Adipocyte (in vitro differentiated cells): ENCODE data around the gene PYGO2.

Experiments
- DNase-seq: peaks from one replicate; pipeline ENCODE4 v3.0.0-alpha.2; 2015; ENCODE audit warnings: low read depth
- H3K27me3 ChIP-seq: replicated peaks from 2 replicates; pipeline ENCODE4 v1.7.0; 2013; ENCODE audit warnings: mild to moderate bottlenecking, low read length, moderate library complexity; ENCODE audit not compliant: control insufficient read depth, insufficient read depth
- H3K36me3 ChIP-seq: 2 replicates; pipeline ENCODE4 v1.7.0; 2013; ENCODE audit warnings: low read length, mild to moderate bottlenecking, moderate library complexity; ENCODE audit not compliant: control insufficient read depth, insufficient read depth, severe bottlenecking
- H3K4me1 ChIP-seq: 2 replicates; pipeline ENCODE4 v1.7.0; 2013; ENCODE audit warnings: mild to moderate bottlenecking, low read length, moderate library complexity; ENCODE audit not compliant: control insufficient read depth, insufficient read depth
- H3K4me3 ChIP-seq: 2 replicates; pipeline ENCODE4 v1.7.0; 2013; ENCODE audit warnings: mild to moderate bottlenecking, low read length, moderate library complexity
- H3K9ac ChIP-seq: 2 replicates; pipeline ENCODE4 v1.7.0; 2013; ENCODE audit warnings: mild to moderate bottlenecking, low read length, moderate library complexity
- H3K9me3 ChIP-seq: 2 replicates; pipeline ENCODE4 v1.7.0; 2013; ENCODE audit warnings: mild to moderate bottlenecking, low read length, moderate library complexity; ENCODE audit not compliant: control insufficient read depth

PYGO2 gene

GRCh38 chr1:154974102-154974807, 12.7 kb upstream of the PYGO2 start, which contains the start of gene CKS1B:
Gene CKS1B (plus strand): TSS chr1:154974681. CDS start chr1:154974746, 65 bp downstream.
- Histone ChIP-seq H3K36me3 (peaks cover 8% of the 10 kb centered on the region), H3K9me3 (no peaks in the 10 kb centered on the region), H3K4me3 (peak within 1 kb of the TSS; percentile 90), H3K4me1 (peaks cover 41% of the 10 kb centered on the region), H3K9ac (peak within 1 kb of the TSS; percentile 97), H3K27me3 (no peaks in the 10 kb centered on the region)
- DNase-seq = peak; percentile 100

GRCh38 chr1:154973344-154974101, 11.9 kb upstream of the PYGO2 start:
- Histone ChIP-seq H3K27me3 (no peaks in the 10 kb centered on the region), H3K4me1 (peaks cover 49% of the 10 kb centered on the region), H3K4me3 (peak overlapping the region; percentile 90), H3K9me3 (no peaks in the 10 kb centered on the region), H3K9ac (peak overlapping the region; percentile 97), H3K36me3 (peaks cover 5% of the 10 kb centered on the region)
- DNase-seq = peak; percentile 98

DNA sequence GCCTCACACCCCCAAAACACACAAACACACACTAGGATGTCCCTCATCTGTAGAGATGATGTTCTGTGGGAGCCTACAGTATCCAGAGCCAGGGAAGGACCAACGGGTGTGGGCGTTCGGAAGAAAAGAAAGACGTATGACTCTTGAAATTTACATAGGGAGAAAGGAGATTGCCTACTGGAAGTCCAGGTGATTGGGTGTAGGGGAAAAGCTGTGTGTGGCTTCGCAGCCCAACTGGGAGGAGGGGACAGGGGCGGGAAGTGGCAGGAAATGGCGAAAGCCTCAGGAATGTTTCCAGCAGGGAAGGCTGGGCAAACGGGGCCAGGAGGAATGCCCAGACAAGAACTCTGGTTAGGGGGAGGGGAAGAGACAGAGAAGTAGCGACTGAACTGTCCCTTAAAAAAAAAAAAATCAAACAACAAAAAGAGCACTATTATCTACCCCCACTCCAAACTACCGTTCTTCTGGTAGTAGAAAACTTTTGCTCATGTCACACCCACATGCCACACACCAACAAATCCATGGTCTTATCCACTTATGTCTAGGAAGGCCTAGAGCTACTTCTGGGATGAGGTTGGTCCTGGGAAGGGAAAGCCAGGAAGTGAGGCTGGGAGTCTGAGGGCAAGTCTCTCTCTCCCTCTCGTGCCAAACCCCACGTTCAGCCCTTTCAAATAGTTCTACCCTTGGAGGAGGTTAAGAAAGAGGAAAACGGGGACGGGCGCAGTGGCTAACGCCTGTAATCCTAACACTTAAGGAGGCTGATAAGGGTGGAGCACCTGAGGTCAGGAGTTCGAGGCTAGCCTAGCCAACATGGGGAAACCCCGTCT, 11.1 kb upstream of the PYGO2 start:
- H3K9ac ChIP-seq = peak overlapping the region; percentile 97
- DNase-seq = peak; percentile 92
- no peaks in the 10 kb centered on the region for H3K9me3 ChIP-seq
- H3K4me1 ChIP-seq = peaks cover 57% of the 10 kb centered on the region
- peak overlapping the region; percentile 90 for H3K4me3 ChIP-seq
- H3K27me3 ChIP-seq = no peaks in the 10 kb centered on the region
- peaks cover 7% of the 10 kb centered on the region for H3K36me3 ChIP-seq

GRCh38 chr1:154972213-154972516, 10.6 kb upstream of the PYGO2 start:
- Histone ChIP-seq H3K27me3 (no peaks in the 10 kb centered on the region), H3K36me3 (peaks cover 13% of the 10 kb centered on the region), H3K4me1 (peaks cover 62% of the 10 kb centered on the region), H3K9ac (peak overlapping the region; percentile 97), H3K9me3 (no peaks in the 10 kb centered on the region), H3K4me3 (peak overlapping the region; percentile 90)
- DNase-seq = no peak

DNA sequence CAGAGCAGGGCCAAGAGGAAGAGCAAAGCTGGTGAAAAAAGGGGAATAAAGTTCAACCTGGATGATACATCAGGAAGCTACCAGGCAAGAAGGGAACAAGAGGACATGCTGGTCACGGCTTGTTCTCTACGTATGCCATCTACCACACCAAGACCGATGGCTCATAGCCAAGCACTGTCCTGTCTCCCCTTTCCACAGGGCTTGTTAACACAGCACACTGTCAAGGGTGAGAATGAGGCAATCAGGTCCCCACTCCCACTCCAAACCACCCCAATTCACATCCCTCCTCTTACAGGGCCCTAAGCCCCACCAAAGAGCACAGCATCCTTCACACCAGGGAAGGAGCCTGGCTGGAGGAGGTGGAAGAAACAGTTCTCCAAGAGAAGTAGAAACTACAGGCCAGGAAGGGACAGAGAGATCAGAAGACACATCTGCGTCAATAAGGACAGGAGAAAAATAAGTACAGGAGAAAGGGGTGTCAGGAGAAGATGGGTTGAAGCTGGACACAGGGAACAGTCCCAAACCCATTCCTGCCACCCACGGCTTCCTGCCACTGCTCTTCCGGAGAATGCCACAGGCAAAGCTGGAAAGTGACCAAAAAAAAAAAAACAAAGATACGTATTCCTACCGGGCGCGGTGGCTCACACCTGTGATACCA, 9.9 kb upstream of the PYGO2 start:
- Histone ChIP-seq H3K9me3 (no peaks in the 10 kb centered on the region), H3K36me3 (peaks cover 20% of the 10 kb centered on the region), H3K9ac (peak overlapping the region; percentile 97), H3K4me3 (peak overlapping the region; percentile 92), H3K4me1 (peaks cover 63% of the 10 kb centered on the region), H3K27me3 (no peaks in the 10 kb centered on the region)
- DNase-seq = peak; percentile 57

- peaks cover 57% of the 10 kb centered on the region for H3K4me1 ChIP-seq
- no peaks in the 10 kb centered on the region for H3K9me3 ChIP-seq
- H3K4me3 ChIP-seq = peak within 1 kb of the TSS; percentile 92
- H3K36me3 ChIP-seq = peaks cover 27% of the 10 kb centered on the region
- DNase-seq = peak; percentile 98
- peak within 1 kb of the TSS; percentile 97 for H3K9ac ChIP-seq
- no peaks in the 10 kb centered on the region for H3K27me3 ChIP-seq
Observed at GRCh38 chr1:154970631-154971340, 9.2 kb upstream of the PYGO2 start, which contains the start of gene SHC1. Gene SHC1 (minus strand): TSS chr1:154970747. CDS start chr1:154970526, 221 bp downstream.

DNA sequence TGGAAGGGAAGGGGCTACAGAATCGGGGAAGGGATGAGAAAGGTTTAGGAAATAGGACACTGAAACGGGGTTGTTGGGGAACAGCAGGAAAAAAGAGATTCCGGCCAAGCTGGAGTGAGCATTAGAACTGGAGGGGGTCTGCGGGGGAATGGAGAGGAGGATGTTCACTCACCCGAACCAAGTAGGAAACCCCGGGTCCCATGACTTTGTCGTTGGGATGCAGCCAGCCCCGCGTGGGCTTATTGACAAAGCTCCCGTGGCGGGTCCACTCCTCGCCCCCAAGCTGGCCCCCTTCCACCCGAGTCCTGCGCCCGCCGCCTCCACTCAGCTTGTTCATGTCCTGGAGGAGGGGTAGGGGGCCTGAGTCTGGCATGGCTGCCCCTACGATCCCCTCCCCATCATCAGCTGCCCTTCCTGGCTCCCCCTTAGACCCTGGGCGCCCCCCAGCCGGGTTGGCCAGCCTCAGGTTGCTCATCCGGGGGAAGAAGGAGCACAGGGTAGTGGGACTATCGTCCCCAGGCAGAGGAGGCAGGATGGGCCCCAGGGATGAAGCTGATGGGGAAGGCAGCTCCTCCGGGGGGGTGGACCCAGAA, 8.4 kb upstream of the PYGO2 start:
- Histone ChIP-seq H3K9me3 (no peaks in the 10 kb centered on the region), H3K4me3 (peak overlapping the region; percentile 92), H3K36me3 (peaks cover 35% of the 10 kb centered on the region), H3K27me3 (no peaks in the 10 kb centered on the region), H3K4me1 (peaks cover 55% of the 10 kb centered on the region), H3K9ac (peak overlapping the region; percentile 97)
- peak; percentile 50 for DNase-seq

DNA sequence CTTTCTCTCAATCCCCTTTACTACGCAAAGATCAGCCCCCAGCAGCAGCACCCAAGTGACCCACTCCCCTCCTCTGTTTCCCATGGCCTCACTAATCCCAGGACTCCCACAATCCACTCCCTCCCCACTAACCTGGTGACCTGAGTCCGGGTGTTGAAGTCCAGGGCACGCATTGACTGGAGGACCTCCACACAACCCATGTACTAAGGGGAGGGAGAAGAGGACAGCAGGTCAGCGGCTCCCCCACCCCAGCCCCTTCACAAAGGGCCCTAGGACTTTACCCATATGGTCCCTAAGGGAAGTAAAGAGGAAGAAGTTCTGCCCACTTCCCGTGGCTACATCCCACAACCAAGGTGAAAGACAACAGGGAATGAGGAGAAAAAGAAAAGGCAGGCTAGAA, 7.7 kb upstream of the PYGO2 start:
- Histone ChIP-seq H3K4me3 (peak overlapping the region; percentile 92), H3K4me1 (peaks cover 59% of the 10 kb centered on the region), H3K9ac (peak overlapping the region; percentile 97), H3K9me3 (no peaks in the 10 kb centered on the region), H3K36me3 (peaks cover 42% of the 10 kb centered on the region), H3K27me3 (no peaks in the 10 kb centered on the region)
- no peak for DNase-seq

DNA sequence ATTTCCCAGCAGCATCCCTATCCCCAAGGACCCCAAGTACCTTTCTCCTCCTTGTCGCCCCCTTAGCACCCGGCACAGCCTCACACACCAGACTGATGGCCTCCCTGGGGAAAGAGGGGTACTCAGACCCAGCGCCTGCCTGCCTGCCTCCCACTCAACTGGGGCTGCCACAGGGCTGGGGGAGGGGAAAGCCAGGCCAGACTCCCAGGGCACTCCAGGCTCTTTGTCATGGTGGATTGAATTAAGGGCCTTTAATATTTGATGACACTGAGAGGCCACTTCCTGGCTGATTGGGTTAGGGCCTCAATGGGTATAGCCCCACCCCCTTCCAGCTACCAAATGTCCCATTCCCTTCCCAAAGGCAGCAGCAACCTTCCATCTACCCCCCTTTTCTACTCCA, 7.1 kb upstream of the PYGO2 start:
- H3K36me3 ChIP-seq = peaks cover 47% of the 10 kb centered on the region
- peak overlapping the region; percentile 97 for H3K9ac ChIP-seq
- no peak for DNase-seq
- no peaks in the 10 kb centered on the region for H3K9me3 ChIP-seq
- no peaks in the 10 kb centered on the region for H3K27me3 ChIP-seq
- H3K4me1 ChIP-seq = peaks cover 59% of the 10 kb centered on the region
- peak overlapping the region; percentile 92 for H3K4me3 ChIP-seq

DNA sequence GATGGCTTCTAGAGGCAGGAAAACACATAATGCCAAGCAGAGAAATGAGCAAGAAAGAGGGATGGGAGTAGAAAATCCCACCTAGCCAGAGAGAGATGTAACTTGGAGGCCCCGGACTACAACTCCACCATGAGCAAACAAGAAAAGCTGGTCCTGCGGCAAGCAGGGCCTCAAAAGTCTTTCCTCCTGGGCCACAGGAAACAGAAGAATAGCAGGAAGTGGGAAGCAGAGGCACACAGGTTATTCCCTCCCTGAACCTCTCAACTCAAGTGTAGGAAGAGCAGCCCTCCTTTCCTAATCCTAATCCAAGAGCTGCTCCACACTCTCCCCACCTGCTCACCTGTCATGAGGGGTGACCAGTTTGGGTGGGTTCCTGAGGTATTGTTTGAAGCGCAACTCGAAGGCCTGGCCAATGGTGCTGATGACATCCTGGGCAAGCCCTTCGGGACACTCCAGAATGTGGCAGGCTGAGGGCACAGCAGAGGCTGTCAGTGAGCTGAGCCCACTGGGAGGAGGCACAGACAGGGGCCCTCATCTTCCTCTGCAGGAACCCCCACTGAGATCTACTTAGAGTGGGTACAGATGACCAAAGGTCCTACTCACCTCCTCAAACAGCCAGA, 5.9 kb upstream of the PYGO2 start:
- Histone ChIP-seq H3K9ac (peak overlapping the region; percentile 97), H3K36me3 (peaks cover 60% of the 10 kb centered on the region), H3K27me3 (no peaks in the 10 kb centered on the region), H3K4me3 (no peak overlapping the region), H3K4me1 (peaks cover 50% of the 10 kb centered on the region), H3K9me3 (no peaks in the 10 kb centered on the region)
- no peak for DNase-seq
